GF-D8 (cell line): ENCODE measurements around the gene EIF2B4.
"Not testable (repeated sequence)": the region's sequence is repeated elsewhere in the genome, so short reads cannot be mapped to it uniquely, and the experiment has no call there.

Source experiments
- DNase-seq: peaks from one replicate; lab custom pipeline; 2025; lab: John Stamatoyannopoulos, UW

EIF2B4 gene

DNA sequence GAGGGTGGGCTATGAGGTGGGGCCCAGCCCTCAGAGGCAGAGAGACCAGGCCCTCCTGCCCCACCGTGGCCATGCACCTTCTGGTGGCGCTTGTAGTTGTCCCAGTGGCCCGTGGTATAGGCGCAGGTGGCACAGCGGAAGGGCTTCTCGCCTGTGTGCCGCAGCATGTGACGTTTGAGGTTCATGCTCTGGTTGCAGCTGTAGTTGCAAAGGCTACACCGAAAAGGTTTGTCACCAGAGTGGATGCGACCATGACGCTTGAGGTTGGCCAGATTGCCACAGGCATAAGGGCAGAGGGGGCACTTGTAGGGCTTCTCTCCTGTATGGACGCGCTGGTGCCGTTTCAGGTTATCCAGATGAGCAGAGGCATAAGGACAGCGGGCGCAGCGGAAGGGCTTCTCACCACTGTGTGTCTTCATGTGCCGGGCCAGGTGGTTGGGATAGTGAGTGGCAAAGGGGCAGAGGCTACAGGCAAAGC lies 7.5 kb upstream of the EIF2B4 start:
- no peak for DNase-seq

DNA sequence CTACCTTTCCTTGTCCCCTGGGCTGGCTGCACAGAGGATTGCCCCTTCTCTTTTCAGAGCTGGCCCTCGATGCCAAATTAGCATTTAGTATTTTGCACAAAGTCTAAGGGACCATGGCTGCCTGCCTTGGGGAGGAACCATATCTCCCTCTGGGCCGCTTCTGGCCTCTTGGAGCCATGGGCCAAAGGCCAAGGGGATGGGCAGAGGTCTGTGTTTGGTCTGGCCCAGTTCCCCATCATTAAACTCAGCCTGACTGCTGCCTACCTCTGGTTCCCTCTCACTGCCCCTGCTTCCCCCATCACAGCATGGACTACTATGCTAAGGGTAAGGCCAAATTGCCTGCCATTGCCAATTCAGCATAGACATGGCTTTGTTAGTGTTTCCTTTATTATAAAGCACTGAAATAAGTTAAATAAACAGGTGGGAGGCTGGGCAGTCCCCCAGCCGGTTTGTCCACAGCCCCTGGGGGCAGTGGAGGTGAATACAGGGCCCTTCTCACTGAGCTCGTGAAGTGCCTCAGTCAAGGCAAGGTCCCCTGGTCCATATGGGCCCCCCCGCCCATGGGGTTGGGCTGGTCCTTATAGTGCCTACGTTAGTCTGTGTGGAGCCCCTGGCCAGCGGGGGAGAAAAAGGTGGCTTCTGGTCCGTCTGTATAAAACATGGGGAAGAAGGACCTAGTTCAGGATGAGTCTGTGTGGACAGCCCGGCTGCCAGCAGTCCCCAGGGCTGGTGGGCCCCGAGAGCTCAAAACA lies 6.9 kb upstream of the EIF2B4 start:
- no peak for DNase-seq

DNA sequence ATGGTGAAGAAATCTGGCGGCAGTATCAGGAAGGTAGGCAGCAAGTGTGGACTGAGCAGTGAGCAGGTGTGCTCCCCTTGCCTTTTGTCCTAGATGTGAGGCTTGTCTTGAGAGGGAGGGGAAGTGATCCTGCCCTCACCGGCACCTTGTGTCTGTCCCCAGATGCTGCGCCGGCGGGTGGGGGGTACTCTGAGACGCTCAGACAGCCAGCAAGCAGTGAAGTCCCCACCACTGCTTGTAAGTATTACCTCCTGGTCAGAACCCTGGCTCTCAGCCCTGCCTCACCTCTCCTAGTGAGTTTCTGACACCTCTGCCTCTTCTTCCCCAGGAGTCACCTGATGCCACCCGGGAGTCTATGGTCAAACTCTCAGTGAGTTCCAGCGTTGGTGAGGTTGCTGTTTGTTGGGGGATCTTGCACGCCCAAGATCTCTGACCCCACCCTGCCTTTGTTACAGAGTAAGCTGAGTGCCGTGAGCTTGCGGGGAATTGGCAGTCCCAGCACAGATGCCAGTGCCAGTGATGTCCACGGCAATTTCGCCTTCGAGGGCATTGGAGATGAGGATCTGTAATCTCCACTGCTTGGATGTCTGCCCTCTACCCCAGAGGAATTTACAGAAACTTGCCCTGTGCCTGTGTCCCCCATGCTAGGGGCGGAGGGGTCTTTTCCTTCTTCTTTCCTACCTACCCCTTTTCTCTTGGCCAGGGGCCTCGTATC lies 6.2 kb upstream of the EIF2B4 start:
- no peak for DNase-seq

DNA sequence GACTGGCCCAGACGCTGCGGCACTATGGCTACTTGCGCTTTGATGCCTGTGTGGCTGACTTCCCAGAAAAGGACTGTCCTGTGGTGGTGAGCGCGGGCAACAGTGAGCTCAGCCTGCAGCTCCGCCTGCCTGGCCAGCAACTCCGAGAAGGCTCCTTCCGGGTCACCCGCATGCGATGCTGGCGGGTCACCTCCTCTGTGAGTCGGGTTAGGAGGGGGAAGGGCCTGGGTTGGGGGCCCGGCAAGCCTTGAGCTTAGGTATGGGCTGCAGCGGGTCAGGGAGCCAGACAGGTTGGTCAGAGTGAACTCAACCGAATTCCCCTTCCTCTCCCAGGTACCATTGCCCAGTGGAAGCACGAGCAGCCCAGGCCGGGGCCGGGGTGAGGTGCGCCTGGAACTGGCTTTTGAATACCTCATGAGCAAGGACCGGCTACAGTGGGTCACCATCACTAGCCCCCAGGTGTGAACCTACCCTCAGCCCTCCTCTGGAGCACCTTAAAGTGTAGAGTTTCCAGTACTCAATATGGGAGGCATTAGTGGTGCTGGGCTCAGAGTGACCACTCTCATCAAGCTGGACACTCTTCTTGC lies 5.5 kb upstream of the EIF2B4 start:
- DNase-seq: no peak

DNA sequence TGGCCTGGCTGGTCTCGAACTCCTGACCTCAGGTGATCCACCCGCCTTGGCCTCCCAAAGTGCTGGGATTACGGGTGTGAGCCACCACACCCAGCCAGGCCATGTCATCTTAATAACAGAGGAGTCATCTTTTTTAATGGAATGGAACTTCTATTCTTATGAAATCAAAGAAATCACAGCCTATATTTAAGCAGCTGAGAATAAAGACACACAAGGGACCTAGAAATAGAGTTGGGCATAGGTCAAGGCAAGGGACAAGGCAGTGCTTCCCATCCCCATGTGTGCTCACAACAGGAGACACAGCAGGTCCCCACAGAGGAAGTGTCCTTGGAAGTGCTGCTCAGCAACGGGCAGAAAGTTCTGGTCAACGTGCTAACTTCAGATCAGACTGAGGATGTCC lies 3.4 kb upstream of the EIF2B4 start:
- no peak for DNase-seq

DNA sequence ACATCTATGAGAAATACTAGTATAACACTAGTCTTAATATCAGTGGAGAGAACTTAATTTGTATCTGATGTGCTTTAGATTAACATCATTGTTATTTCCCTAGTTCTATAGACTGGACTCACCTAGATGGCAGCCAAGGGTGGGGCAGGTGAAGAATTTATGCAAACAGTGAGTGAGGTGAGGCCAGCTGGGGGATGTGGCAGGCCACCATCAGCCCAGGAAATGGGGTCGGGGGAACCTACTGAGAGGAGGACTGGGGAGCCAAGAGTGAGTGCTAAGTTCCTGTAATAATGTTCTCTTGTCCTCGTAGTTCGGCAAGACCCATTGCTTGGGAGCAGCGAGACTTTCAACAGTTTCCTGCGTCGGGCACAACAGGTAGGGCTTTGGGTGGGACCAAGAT lies 2.8 kb upstream of the EIF2B4 start:
- no peak for DNase-seq

DNA sequence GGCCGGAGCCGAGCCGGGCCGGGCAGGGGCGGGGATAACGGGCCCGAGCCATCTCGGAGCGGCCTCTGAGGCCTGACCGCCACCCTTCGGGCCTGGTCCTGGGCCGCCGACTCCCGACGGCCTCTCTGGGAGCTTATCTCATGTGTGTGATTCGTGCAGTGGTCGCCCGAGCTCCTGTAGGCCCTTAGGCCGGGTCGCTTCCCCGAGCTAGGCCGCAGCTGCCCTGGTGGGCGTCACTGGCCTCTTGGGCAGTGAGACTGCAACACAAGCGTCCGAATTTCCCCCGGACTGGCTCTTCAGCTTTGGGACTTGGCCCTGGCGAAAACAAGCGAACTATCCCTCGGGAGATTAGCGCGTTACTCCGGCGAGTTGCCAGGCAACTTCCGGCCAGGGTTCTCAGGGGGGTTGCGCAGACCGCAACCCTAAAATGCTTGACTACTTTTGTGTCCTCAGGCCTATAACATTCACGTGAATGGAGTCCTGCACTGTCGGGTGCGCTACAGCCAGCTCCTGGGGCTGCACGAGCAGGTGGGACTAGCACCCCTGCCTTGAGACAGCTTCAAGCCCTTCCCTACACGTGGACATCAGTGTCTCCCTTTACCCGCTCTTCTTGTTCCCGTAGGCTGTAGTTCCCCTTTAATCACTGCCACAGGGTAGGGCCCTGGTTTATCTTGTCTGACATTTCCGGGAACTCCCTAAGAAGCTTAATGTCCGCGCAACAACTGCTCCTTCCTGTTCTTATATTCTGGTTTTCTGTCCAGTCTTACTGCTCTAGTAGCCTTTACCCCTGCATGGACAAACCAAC lies 880 bp upstream of the EIF2B4 start:
- DNase-seq: peak; percentile 80

DNA sequence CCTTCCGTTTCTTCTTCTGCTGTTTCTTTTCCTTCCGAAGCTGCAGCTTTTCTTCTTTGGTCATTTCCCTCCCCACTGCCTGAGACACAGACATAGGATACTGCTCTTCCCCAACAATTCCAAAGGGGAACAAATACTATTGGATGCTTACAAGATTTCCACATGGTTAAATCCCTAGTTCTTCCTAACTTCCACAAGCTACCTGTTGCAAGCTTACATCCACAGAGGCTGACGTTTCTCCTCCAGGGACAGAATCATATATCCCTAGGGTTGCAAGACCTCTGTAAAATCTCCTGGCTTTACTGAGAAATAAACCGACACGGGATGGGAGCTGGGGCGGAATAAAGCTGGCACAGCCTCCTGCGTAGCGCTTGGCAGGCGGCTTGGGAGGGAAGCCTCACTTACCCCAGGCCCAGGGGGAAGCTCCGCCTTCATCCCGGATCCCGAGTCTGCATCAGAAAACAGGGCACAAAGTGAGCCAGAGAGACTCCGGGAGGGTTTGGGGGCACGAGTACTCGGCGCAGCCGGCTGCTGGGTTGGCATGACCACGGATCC lies 590 bp downstream of the EIF2B4 start:
- no peak for DNase-seq

DNA sequence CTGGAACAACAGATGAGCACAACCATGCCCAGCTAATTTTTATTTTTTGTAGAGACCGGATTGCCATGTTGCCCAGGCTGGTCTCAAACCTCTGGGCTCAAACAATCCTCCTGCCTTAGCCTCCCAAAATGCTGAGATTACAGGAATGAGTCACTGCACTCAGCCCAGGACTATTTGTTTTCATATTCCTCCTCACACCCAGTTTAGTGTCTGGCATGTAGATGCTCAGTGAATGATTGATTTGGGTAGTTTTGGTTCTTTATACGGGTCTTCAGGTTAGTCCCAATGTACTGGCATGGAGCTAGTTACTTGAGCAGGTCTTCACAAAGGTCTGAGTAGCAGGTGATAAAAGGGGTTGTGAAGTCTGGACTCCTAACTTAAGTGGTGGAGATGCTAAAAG lies 6.2 kb downstream of the EIF2B4 start:
- DNase-seq: no peak

DNA sequence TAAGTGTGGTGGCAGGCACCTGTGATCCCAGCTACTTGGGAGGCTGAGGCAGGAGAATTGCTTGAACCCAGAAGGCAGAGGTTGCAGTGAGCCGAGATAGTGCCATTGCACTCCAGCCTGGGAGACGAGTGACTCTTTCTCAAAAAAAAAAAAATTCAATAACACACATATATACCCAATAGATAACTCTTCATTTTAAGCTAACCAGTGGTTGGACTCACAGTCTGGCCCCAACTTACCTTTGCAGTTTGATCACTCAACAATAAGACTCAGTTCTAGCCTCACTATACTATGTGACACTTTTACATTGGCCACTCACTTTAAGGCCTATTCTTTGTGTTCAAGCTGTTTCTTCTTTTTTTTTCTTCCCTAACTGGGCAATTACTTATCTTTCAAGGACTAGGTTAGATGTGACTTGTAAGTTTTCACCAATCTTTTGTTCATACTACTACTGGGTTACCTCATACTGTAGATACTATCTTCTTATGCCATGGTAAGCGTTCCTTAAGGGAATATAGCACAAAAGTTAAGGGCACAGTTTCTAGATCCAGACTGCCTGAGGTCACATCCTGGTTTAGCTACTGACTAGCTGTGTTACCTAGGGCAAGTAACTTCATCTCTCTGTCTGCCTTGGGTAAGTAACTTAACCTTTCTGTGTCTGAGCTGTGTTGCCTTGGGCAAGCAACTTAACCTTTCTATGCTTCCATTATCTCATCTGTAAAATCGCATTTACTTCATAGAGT lies 7.3 kb downstream of the EIF2B4 start:
- no peak for DNase-seq

DNA sequence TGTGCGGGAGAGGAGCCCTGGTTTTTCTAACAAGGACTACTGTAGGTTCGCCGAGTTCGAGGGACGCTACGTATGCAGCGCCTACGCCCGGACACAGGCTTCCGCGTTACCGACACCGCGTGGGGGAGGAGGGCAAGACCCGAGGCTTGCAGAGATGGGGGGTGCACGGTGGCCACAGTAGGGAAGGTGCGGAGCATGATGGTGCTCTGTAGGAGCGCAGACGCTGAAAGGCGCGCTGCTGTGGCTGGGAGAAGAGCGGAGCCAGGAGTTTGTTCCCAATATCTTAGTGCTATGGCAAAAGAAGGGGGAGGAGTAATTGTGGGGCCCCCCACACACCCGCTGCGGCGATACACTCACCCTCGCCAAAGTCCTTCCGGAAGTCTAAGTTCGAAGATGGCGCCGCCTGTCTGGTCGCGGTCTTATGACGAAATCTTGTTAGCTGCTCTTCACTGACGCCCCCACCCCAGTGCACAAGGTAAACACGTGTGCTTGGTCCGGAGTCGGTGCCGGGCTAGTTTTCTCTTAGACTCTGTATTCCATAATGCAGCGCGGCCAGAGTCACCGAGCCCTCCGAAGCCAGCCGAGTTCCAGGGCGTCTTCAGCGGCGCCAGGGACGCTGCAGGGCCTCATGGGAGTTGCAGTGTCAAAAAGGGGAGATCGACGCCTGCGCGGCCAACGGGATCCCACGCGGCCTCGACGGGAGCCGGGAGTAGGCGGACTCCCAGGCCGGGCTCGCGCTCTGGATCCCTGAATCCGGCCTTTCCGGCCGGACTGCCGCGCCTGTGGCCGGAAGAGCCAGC lies 13.6 kb downstream of the EIF2B4 start, which contains the start of gene GTF3C2:
TSS of gene GTF3C2 (minus strand) at position 383 of the 800 bp plus-strand sequence. CDS start 13,210 bp downstream, outside the sequence.
- DNase-seq: peak; percentile 91

DNA sequence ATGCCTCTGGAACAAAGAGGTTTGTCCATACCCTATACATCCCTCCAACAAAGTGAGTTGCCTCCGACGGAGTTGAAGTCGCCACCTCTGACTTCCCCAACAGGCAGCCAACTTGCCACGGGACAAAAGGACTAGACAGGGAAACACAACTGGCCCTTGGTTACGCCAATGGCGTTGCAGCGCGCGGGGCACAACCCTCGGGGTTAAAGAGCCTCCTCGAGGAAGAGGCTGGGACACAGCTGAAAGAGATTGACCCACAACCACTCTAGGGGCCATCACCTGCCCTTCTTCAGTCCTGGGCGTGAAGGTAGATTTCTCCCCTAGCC lies 14.1 kb downstream of the EIF2B4 start:
- DNase-seq: peak; percentile 70

DNA sequence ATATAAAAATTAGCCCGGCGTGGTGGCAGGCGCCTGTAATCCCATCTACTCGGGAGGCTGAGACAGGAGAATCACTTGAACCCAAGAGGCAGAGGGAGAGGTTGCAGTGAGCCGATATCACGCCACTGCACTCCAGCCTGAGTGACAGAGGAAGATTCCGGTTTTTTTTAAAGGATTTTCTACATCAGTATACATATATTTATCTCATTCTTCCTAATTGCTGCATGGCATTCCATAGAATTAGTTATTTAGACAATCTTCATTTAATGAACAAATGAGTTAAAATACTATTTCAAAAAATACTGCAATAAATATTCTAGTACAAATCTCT lies 15.6 kb downstream of the EIF2B4 start:
- no peak for DNase-seq

DNA sequence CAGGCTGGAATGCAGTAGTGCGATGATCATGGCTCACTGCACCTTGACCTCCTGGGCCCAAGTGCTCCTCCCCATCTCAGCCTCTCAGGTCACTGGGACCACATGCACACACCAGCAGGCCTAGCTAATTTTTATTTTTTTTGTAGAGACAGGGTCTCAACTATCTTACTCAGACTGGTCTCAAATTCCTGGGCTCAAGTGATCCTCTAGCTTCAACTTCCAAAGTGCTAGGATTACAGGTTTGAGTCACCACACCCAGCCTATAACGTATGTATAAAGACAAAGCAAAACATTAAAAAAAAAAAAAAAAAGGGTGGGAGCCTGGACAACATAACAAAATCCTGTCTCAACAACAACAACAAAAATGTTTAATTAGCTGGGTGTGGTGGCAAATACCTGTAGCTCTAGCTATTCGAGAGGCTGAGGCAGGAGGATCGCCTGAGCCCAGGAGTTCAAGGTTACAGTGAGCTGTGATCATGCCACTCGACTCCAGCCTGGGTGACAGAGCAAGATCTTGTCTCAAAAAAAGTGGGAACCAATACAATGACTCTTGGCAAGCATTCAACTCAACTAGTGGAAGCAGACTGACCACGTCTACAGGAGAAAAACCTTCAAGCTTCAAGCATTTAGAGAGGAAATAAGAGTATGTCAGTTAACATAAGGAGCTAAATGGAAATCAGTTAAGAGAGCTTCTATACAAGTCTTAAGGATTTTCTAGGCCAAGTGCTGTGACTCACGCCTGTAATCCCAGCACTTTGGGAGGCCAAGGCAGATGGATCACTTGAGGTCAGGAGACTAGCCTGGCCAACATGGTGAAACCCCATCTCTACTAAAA lies 16.2 kb downstream of the EIF2B4 start:
- DNase-seq: peak; percentile 48

DNA sequence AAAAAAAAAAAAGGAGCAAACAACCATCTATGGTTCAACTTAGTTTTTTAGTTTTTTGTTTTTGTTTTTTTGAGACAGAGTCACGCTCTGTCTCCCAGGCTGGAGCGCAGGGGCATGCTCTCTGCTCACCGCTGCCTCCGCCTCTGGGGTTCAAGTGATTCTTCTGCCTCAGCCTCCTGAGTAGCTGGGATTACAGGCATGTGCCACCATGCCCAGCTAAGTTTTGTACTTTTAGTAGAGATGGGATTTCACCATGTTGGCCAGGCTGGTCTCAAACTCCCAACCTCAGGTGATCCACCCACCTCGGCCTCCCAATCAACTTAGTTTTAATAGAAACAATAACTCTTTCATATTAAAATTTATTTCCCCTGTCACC lies 16.8 kb downstream of the EIF2B4 start:
- DNase-seq: not testable (repeated sequence)

DNA sequence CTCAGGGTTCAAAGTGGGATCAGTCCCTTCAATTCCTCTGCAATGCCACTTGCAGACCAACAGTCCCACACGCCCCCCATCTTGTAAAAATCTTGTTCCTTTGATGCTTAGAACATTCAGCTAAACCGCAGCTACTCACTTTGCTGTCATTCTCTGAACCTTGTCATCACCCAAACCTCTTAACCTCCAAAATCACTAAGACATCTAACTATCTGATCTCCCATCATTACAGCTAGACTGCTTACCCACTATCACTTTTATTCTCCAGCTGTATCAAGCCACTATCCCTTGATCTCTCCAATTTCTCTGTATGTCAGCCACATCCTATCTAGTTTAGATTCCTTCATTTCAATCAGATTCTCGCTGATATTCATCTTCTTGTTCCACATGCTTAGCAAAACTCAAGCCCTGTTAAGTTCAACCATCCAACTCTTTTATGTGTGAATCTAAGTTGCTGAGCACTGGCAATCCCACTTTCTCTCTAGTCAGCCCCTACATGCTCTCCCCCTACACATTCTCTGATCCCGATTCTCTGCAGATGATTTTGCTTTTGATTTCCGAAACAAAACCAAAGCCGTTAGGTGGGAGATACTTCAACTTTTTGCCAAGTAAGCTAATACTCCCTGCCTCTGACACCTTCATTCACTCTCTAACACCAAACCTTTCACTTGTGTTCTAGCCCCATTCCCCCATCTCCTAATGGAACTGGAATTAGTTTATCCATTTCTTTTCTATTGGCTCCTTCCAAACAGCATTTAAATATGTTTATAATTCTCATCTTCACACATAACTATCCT lies 18.1 kb downstream of the EIF2B4 start:
- no peak for DNase-seq

DNA sequence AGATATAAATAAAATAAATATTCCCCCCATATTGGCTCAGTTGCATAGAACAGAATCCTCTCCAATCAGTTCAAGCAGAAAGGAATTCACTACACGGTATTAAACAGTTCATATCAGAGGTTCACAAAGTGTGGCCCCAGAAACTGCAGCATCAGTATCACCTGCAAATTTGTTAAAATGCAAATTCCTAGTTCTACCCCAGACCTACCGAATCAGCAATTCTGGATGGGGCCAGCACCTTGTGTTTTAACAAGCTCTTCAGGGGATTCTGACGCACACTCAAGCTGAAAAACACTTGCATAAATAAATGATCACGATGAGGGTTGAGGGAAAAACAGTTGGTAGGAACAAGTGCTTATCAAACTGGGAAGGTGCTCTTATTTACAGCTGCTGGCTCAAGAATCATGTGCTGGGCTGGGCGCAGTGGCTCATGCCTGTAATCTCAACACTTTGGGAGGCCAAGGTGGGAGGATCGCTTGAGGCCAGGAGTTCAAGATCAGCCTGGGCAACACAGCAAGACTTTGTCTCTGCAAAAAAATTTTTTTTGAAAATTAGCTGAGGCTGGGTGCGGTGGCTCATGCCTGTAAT lies 19.9 kb downstream of the EIF2B4 start:
- no peak for DNase-seq

DNA sequence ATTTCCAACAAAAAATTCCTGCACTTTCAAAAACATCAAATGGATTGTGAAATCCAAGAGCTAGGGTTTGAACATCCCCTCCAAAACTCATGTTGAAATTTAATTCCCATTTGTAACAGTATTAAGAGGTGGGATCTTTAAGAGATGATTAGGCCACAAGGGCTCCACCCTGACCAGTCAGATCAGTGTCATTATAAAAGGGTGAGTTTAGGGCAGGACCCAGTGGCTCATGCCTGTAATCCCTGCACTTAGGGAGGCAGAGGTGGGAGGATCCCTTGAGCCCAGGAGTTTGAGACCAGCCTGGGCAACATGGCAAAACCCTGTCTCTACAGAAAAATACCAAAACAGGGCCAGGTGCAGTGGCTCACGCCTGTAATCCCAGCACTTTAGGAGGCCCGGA lies 22.5 kb downstream of the EIF2B4 start:
- no peak for DNase-seq

DNA sequence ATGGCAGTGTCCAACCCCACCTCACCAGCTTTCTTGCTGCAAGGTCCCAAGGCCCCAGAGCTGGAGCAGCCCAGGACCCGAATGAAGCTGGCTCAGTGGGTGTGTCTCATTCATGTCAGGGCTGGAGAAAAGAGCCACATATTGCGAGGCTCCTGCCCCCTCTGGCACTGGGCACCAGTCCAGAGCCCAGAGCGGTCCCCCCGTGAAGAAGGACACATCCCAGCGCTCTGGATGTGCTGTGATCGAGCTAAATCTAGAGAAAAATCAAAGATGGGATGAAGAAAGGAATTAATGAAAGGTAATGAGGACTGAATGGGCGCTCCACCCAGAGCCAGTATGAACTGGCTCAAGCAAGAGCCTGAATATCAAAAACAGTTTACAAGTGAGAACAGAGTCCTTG lies 34.0 kb downstream of the EIF2B4 start:
- no peak for DNase-seq
